Hepatocyte (in vitro differentiated cells): ENCODE data around the gene SORL1. TPM values are rescaled to one million over a fixed set of nuclear protein-coding genes. Genes with fewer than 3 reads are reported as not detected.

Source experiments
- DNase-seq: peaks from one replicate; pipeline ENCODE4 v3.0.0-alpha.2; 2016; ENCODE audit warnings: low spot score
- H2AFZ ChIP-seq: fragments of 200-600 bp; sonication (generic); 2 replicates; pipeline ENCODE4 v1.6.0; 2016; ENCODE audit warnings: antibody characterized with exemption, mild to moderate bottlenecking
- H3K27ac ChIP-seq: fragments of 200-600 bp; sonication (generic); 2 replicates; pipeline ENCODE4 v1.5.1; 2016; ENCODE audit warnings: mild to moderate bottlenecking
- H3K27me3 ChIP-seq: fragments of 200-600 bp; sonication (generic); 2 replicates; pipeline ENCODE4 v1.6.1; 2016
- H3K36me3 ChIP-seq: fragments of 200-600 bp; sonication (generic); replicated peaks from 2 replicates; pipeline ENCODE4 v1.5.1; 2016; ENCODE audit warnings: low read depth; ENCODE audit not compliant: insufficient read depth
- H3K4me1 ChIP-seq: fragments of 200-600 bp; sonication (generic); 2 replicates; pipeline ENCODE4 v1.5.1; 2016; ENCODE audit warnings: mild to moderate bottlenecking, moderate library complexity; ENCODE audit not compliant: insufficient read depth
- H3K4me2 ChIP-seq: fragments of 200-600 bp; sonication (generic); 2 replicates; pipeline ENCODE4 v1.6.0; 2016
- H3K4me3 ChIP-seq: fragments of 200-600 bp; sonication (generic); 2 replicates; pipeline ENCODE4 v1.5.1; 2016; ENCODE audit warnings: mild to moderate bottlenecking
- H3K79me2 ChIP-seq: fragments of 200-600 bp; sonication (generic); 2 replicates; pipeline ENCODE4 v1.6.0; 2017; ENCODE audit warnings: mild to moderate bottlenecking
- H3K9me2 ChIP-seq: fragments of 200-600 bp; sonication (generic); replicated peaks from 2 replicates; pipeline ENCODE4 v1.6.0; 2017; ENCODE audit warnings: mild to moderate bottlenecking; ENCODE audit not compliant: insufficient read depth
- H3K9me3 ChIP-seq: fragments of 200-600 bp; sonication (generic); 2 replicates; pipeline ENCODE4 v1.5.1; 2016; ENCODE audit warnings: low read depth, mild to moderate bottlenecking
- H4K20me1 ChIP-seq: fragments of 200-600 bp; sonication (generic); 2 replicates; pipeline ENCODE4 v1.6.0; 2016; ENCODE audit warnings: mild to moderate bottlenecking; ENCODE audit not compliant: insufficient read depth, poor library complexity, severe bottlenecking
- CTCF ChIP-seq: fragments of 200-600 bp; sonication (generic); IDR thresholded peaks from 2 replicates; pipeline ENCODE4 v1.5.1; 2016; ENCODE audit warnings: antibody characterized with exemption, mild to moderate bottlenecking; ENCODE audit not compliant: poor library complexity
- EZH2 ChIP-seq: fragments of 200-600 bp; sonication (generic); IDR thresholded peaks from 2 replicates; pipeline ENCODE4 v1.6.1; 2016; ENCODE audit warnings: antibody characterized with exemption, mild to moderate bottlenecking, borderline replicate concordance
- EZH2phosphoT487 ChIP-seq: fragments of 200-600 bp; sonication (generic); IDR thresholded peaks from one replicate; pipeline ENCODE4 v1.6.1; 2018; ENCODE audit warnings: antibody characterized with exemption, mild to moderate bottlenecking, low read depth, moderate library complexity; ENCODE audit not compliant: unreplicated experiment, severe bottlenecking
- WGBS: methylation state at CpG from one replicate; pipeline ENCODE4 v1.1.6; 2016; ENCODE audit warnings: low lambda C conversion rate; ENCODE audit errors: missing lambda C conversion rate; 5-methylcytosine and 5-hydroxymethylcytosine counted together
- polyA plus RNA-seq: library from polyadenylated mRNA; unstranded; fragments of >200 nt; fragmentation: Nextera tagmentation; extraction: Ambion mirVana; gene quantifications from 2 replicates; pipeline ENCODE4 v1.2.1, GENCODE V29; 2016
- total RNA-seq: library from RNA; depleted of rRNA; stranded (reverse); fragments of >200 nt; gene quantifications from 2 replicates; pipeline ENCODE4 v1.2.3, GENCODE V29; 2014

The SORL1 gene
- total and polyA plus RNA-seq, 2 experiments from 2014 or later, result 13.5 to 26.5 TPM

DNA sequence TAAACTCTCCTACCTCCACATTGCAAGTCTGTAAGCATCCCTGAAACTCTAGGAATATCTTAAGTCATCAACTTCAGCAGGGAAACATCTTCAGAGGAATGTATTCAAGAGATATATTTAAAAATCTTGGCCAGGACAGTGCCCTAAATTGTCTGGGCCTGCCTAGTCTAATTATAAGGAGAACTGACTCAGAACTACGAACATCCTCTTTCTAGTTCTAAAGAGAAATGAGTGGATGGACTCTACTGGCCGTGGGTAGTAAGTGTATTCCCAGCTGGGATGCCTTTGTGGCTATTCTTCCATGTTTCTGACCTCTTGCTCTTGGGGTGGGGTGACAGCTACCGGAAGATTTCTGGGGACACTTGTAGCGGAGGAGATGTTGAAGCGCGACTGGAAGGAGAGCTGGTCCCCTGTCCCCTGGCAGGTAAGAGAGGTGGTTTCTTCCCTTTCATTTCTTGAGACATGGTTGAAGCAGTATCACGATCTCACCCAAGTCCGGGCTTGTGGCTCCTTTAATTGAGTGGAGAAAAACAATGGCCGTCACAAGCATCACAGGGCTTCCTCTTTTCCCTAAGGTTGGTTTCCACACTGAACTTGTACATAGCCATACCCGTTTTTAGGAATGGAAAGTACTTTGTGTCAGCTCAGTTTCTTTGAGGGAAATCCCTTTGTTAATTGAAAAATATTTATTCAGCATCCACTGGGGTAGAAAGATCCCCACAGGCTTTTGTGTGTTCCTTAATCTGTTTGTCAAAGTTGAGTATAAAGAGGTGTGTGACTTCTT, 98.3 kb downstream of the SORL1 start:
- Histone ChIP-seq H2AFZ (no peak overlapping the region), H3K4me3 (no peak overlapping the region), H3K4me1 (no peaks in the 10 kb centered on the region), H4K20me1 (no peaks in the 10 kb centered on the region), H3K27me3 (no peaks in the 10 kb centered on the region), H3K36me3 (no peaks in the 10 kb centered on the region), H3K79me2 (no peaks in the 10 kb centered on the region), H3K9me2 (no peaks in the 10 kb centered on the region), H3K4me2 (no peak overlapping the region), H3K27ac (no peak overlapping the region), H3K9me3 (no peaks in the 10 kb centered on the region)
- TF ChIP-seq EZH2, result no peak
- no peak for TF ChIP-seq CTCF
- TF ChIP-seq EZH2phosphoT487, result no peak
- WGBS, result 93% methylated on average over 10 of the region's 10 CpGs
- DNase-seq, result no peak

DNA sequence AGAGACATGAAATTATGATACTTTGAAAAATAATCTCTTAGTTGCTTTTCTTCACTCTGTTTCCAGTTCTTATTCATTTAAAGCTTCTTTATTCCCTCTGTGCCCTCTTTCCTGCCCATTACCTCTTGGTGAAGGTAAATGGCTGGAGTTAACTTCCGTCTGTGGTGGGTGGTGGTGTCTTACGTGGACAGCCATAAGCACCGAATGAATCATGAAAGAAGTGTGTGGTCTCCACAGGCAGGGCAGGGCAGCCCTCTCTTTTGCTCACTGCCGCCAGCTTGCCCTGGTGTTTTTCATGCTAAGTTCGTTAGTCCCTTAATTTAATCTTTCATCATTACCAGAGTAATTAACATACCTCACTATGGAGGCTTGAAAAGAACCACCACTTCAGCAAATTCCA, 99.3 kb downstream of the SORL1 start:
- H4K20me1 ChIP-seq, result no peaks in the 10 kb centered on the region
- H3K4me2 ChIP-seq, result no peak overlapping the region
- WGBS, result 90% methylated on average over 5 of the region's 5 CpGs
- H3K36me3 ChIP-seq, result no peaks in the 10 kb centered on the region
- no peak overlapping the region for H3K4me3 ChIP-seq
- H3K9me3 ChIP-seq, result no peaks in the 10 kb centered on the region
- no peak overlapping the region for H3K27ac ChIP-seq
- H3K9me2 ChIP-seq, result no peaks in the 10 kb centered on the region
- no peaks in the 10 kb centered on the region for H3K79me2 ChIP-seq
- no peak for DNase-seq
- TF ChIP-seq EZH2 (no peak), EZH2phosphoT487 (no peak), CTCF (no peak)
- no peaks in the 10 kb centered on the region for H3K27me3 ChIP-seq
- H2AFZ ChIP-seq, result no peak overlapping the region
- H3K4me1 ChIP-seq, result no peaks in the 10 kb centered on the region

DNA sequence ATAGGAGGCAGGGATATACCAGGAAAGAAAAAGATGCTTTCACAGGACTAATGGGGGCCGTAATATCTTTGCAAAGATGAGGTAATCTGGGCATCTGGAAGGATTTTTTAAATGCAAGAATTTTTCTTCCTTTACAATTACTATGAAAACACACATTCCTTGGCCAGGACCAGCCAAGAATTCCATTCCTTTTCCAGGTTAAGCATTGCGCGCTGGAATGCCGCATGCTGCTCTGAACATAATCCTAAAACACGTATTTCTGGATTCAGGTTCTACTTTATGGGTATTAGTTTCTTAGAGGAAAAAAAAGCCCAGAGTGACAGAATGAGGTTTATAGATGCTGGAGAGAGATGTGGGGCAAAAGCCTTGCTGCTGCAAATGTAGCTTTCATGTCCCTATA, 100.0 kb downstream of the SORL1 start:
- no peaks in the 10 kb centered on the region for H3K27me3 ChIP-seq
- no peaks in the 10 kb centered on the region for H4K20me1 ChIP-seq
- no peak overlapping the region for H3K4me2 ChIP-seq
- no peak overlapping the region for H3K4me3 ChIP-seq
- no peak for TF ChIP-seq EZH2
- TF ChIP-seq EZH2phosphoT487, result no peak
- no peak for TF ChIP-seq CTCF
- no peak overlapping the region for H2AFZ ChIP-seq
- WGBS, result 85% methylated on average over 5 of the region's 5 CpGs
- no peak overlapping the region for H3K27ac ChIP-seq
- no peaks in the 10 kb centered on the region for H3K36me3 ChIP-seq
- no peaks in the 10 kb centered on the region for H3K9me3 ChIP-seq
- no peaks in the 10 kb centered on the region for H3K4me1 ChIP-seq
- no peaks in the 10 kb centered on the region for H3K79me2 ChIP-seq
- no peak for DNase-seq
- no peaks in the 10 kb centered on the region for H3K9me2 ChIP-seq
